Measurements from ENCODE around the gene UNC13A. TPM values are rescaled to one million over a fixed set of nuclear protein-coding genes. Genes with fewer than 3 reads are reported as not detected.
"Not testable (repeated sequence)": the region's sequence is repeated elsewhere in the genome, so short reads cannot be mapped to it uniquely, and the experiment has no call there.

The UNC13A gene
- total RNA-seq, 1 experiment from 2014 or later = 6.6 TPM

DNA sequence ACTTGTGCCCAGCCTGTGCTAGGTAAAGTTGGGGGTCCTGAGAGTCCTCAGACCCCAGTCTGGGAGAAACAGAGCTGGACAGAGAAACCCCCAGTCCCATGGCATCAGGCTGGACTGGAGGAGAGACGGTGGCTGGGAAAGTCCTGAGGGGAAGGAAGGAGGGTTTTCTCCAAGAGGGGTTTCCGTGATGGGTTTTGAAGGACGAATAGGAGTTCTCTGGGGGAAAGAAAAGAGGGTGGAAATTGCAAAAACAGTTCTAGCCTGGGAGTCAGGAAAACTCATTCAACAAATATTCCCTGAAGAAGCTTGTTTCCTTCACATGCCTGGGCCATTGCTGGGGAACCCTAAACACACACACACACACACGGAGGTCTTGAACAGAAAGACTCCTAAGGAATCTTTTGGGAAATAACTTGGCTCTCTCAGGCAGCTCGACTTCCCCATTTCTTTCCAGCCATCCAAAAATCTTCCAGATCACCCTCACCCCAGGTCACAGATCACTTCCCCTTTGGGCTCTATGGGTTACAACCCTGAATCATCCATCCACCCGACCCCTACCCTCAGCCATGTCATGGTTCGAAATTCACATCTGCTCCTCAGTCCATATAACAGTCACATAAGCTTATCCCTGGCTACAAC, 85.2 kb downstream of the UNC13A start:
- no peak for DNase-seq
- H3K27me3 ChIP-seq (ENCODE audit: control insufficient read depth, insufficient read depth, low read length) = no peaks in the 10 kb centered on the region
- no peaks in the 10 kb centered on the region for H3K36me3 ChIP-seq (replicated peaks; ENCODE audit: control insufficient read depth, insufficient read depth, low read length)
- H3K4me3 ChIP-seq (ENCODE audit: insufficient read depth, low read depth, low read length) = no peak overlapping the region

DNA sequence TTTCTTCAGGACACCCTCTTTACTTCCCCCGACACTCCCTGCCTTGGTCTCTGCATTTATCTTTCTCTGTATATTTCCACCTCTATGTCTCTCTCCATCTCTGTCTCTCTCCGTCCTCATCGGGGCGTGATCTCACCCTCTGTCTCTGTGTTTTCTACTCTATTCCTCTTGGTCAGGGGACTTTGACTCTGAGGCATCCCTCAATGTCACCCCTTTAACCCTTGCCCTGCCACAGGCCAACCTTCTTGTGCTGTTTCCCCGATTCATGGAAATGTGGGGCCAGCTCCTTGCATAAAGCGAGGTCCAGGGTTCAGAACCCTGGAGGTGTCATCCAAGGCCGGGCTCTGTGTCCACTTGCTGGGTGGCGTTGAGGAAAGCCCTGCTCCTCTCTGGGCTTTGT, 85.9 kb downstream of the UNC13A start:
- no peaks in the 10 kb centered on the region for H3K36me3 ChIP-seq (replicated peaks; ENCODE audit: control insufficient read depth, insufficient read depth, low read length)
- no peaks in the 10 kb centered on the region for H3K27me3 ChIP-seq (ENCODE audit: control insufficient read depth, insufficient read depth, low read length)
- DNase-seq = no peak
- no peak overlapping the region for H3K4me3 ChIP-seq (ENCODE audit: insufficient read depth, low read depth, low read length)

DNA sequence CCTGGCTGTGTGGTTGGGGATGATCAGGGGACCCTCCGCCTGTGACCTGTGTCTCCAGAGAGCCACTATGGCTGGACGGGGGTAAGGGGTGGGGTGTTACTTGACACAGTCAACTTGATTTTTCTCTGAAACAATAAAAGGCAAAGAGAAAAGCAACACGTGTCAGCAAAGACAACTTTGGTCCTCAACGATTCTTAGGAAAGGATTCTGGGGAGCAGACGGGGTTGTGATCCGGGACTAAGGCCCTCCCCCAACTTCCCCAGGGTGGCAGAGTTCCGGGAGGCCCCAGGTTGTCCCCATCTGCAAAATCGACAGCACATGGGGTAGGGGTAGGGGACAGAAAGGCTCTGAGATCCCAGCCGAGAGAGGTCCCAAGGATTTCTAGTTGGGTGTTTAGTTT, 86.5 kb downstream of the UNC13A start:
- no peak for DNase-seq

DNA sequence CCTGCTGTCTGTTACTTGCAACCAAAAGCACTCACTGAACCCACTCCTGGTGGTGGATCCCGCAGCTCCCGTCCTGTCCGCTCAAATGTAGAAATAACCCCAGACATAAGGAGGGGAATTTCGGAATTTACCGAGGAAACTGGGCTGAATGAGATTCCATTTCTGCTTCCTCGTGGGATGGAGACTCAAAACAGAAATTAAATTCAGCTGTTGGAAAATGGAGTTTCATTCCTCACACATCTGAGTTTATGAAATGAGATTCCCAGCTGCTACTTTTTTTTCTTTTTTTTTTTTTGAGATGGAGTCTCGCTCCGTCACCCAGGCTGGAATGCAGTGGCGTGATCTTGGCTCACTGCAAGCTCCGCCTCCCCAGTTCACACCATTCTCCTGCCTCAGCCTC, 88.4 kb downstream of the UNC13A start:
- no peak for DNase-seq
- Histone ChIP-seq H3K36me3 (replicated peaks; ENCODE audit: control insufficient read depth, insufficient read depth, low read length) (no peaks in the 10 kb centered on the region), H3K27me3 (ENCODE audit: control insufficient read depth, insufficient read depth, low read length) (no peaks in the 10 kb centered on the region), H3K4me3 (ENCODE audit: insufficient read depth, low read depth, low read length) (no peak overlapping the region)

More for the DNA sequence above, 86.5 kb downstream of the UNC13A start:
- Histone ChIP-seq H3K27me3 (ENCODE audit: control insufficient read depth, insufficient read depth, low read length) (no peaks in the 10 kb centered on the region), H3K4me3 (ENCODE audit: insufficient read depth, low read depth, low read length) (no peak overlapping the region), H3K36me3 (replicated peaks; ENCODE audit: control insufficient read depth, insufficient read depth, low read length) (no peaks in the 10 kb centered on the region)

DNA sequence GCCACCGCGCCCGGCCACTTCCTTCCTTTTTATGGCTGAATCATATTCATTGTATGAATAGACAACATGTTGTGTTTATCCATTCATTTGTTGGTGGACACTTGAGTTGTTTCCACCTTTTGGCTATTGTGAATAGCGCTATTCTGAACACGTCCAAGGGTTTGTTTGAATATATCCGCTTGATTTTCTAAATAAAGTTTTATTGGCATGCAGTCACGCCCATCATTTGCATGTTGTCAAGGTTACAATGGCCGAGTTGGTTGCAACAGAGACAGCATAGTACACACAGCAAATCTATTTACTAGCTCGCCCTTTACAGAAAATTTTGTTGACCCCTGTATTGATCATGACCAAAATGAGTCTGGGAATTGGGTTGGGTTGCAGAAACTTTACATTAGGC, 89.2 kb downstream of the UNC13A start:
- H3K4me3 ChIP-seq (ENCODE audit: insufficient read depth, low read depth, low read length) = no peak overlapping the region
- DNase-seq = no peak
- H3K36me3 ChIP-seq (replicated peaks; ENCODE audit: control insufficient read depth, insufficient read depth, low read length) = no peaks in the 10 kb centered on the region
- H3K27me3 ChIP-seq (ENCODE audit: control insufficient read depth, insufficient read depth, low read length) = no peaks in the 10 kb centered on the region

DNA sequence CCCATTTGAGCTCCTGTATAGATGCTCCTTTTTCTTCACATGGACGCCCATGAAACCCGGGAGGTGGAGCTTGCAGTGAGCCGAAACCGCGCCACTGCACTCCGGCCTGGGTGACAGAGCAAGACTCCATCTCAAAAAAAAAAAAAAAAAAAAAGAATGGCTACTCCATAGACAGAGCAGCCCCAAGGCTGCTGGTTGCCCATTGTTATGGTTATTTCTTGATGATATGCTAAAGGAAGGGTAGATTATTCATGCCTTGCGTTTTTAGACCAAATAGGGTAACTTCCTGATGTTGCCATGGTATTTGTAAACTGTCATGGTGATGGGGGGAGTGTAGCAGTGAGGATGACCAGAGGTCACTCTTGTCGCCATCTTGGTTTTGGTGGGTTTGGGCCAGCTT, 90.1 kb downstream of the UNC13A start:
- H3K4me3 ChIP-seq (ENCODE audit: insufficient read depth, low read depth, low read length); DNase-seq; H3K36me3 ChIP-seq (replicated peaks; ENCODE audit: control insufficient read depth, insufficient read depth, low read length); H3K27me3 ChIP-seq (ENCODE audit: control insufficient read depth, insufficient read depth, low read length): not testable (repeated sequence)

DNA sequence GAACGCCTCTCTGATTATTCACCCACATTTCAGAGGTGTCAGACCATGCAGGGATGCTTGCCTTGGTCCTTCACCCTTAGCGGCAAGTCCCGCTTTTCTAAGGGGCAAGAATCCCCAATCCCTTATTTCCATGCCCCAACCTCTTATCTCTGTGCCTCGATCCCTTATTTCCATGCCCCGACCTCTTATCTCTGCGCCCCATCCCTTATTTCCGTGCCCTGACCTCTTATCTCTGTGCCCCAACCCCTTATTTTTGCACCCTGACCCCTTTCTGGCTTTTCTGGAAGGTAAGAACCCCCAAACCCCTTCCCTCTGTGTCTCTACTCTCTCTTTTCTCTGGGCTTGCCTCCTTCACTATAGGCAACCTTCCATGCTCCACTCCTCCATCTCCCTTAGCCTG, 93.9 kb downstream of the UNC13A start:
- not testable (repeated sequence) for H3K4me3 ChIP-seq (ENCODE audit: insufficient read depth, low read depth, low read length); H3K27me3 ChIP-seq (ENCODE audit: control insufficient read depth, insufficient read depth, low read length); DNase-seq; H3K36me3 ChIP-seq (replicated peaks; ENCODE audit: control insufficient read depth, insufficient read depth, low read length)

DNA sequence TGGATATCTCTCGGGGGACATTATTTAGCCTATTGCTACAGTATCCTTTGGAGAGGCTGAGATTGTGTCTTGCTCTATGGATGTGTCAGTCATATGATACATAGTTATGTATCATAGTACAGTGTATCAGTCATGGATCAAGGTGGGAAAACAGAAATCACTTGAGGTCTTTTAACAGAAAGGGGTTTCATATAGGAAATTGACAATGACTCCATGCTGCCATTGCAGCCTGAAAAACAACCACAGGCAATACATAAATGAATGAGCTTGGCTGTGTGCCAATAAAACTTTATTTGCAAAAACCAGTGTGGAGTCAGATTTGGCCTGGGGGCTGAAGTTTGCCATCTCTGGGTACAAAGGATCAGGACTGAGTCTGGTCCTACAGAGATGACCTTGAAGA, 97.3 kb downstream of the UNC13A start:
- Histone ChIP-seq H3K4me3 (ENCODE audit: insufficient read depth, low read depth, low read length) (no peak overlapping the region), H3K27me3 (ENCODE audit: control insufficient read depth, insufficient read depth, low read length) (no peaks in the 10 kb centered on the region), H3K36me3 (replicated peaks; ENCODE audit: control insufficient read depth, insufficient read depth, low read length) (no peaks in the 10 kb centered on the region)
- no peak for DNase-seq

DNA sequence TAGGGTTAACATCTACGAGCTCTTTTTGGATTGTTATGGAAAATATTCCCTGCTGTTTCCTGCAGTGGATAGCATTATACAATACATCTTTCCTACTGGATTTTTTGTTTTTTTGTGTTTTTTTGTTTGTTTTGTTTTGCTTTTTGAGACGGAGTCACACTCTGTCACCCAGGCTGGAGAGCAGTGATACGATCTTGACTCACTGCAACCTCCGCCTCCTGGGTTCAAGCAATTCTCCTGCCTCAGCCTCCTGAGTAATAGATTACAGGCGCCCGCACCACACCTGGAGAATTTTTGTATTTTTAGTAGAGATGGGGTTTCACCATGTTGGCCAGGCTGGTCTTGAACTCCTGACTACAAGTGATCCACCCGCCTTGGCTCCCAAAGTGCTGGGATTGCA, 102.8 kb downstream of the UNC13A start:
- not testable (repeated sequence) for DNase-seq; H3K4me3 ChIP-seq (ENCODE audit: insufficient read depth, low read depth, low read length); H3K27me3 ChIP-seq (ENCODE audit: control insufficient read depth, insufficient read depth, low read length)
- H3K36me3 ChIP-seq (replicated peaks; ENCODE audit: control insufficient read depth, insufficient read depth, low read length) = peaks cover 14% of the 10 kb centered on the region

DNA sequence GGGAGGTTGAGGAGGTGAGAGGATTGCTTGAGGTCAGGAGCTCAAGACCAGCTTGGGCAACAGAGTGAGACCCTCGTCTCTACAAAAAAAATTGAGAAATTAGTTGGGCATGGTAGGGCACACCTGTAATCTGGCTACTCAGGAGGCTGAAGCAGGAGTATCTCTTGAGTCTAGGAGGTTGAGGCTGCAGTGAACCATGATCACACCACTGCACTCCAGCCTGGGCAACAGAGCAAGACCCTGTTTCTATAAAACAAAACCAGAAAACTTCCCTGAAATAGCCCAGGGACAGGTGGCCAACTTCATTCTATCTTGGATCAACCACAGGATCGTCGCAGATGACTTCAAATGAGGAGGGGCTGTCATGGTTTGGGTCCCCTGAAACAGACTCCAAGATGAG, 104.0 kb downstream of the UNC13A start:
- no peak overlapping the region for H3K4me3 ChIP-seq (ENCODE audit: insufficient read depth, low read depth, low read length)
- H3K27me3 ChIP-seq (ENCODE audit: control insufficient read depth, insufficient read depth, low read length) = no peaks in the 10 kb centered on the region
- DNase-seq = no peak
- H3K36me3 ChIP-seq (replicated peaks; ENCODE audit: control insufficient read depth, insufficient read depth, low read length) = peaks cover 14% of the 10 kb centered on the region

DNA sequence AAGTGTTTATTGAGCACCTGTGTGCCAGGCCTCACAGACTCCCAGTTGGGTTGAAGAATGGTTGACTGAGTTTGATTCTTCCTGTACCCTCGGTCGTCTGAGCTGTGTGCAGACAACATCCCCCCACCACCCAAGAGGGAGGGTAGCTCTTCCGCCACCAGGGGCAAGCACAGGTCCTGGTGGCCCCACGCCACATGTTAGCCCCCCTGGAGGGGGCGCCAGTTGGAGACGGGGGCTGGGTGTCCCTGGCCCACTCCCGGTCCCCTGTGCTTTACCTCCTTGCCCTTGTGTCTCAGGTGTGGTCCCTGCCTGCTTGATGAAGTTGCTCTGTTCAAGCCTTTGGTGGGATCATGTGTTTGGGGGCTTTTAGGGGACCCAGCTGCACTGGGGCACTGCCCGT, 105.5 kb downstream of the UNC13A start:
- DNase-seq = peak; percentile 59
- peaks cover 14% of the 10 kb centered on the region for H3K36me3 ChIP-seq (replicated peaks; ENCODE audit: control insufficient read depth, insufficient read depth, low read length)
- no peak overlapping the region for H3K4me3 ChIP-seq (ENCODE audit: insufficient read depth, low read depth, low read length)
- H3K27me3 ChIP-seq (ENCODE audit: control insufficient read depth, insufficient read depth, low read length) = no peaks in the 10 kb centered on the region

DNA sequence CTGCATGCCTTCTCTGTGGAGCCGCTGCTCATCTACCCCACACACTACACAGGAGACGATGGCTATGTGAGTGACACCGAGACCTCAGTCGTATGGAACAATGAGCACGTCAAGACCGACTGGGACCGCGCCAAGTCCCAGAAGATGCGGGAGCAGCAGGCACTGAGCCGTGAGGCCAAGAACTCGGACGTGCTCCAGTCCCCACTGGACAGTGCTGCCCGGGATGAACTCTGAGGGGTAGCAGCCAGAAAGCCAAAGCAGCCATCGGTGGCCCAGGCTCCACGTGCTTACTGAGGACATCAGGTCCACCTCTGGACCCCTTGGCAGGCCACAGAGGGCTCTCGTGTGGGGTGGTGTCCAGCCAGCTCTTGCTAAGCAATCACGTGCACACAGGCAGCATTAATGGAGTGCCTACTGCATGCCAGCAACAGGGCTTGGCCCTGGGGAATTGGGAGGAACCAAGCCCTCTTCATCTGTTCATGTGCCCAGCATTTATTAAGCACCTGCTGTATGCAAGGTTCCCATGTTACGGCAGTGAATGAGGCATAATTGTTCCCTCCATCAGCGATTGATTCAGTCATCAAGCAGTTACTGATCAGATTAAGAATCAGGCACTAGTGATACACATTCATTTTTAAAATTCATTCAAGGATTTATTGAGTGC, 106.8 kb downstream of the UNC13A start:
- Histone ChIP-seq H3K4me3 (ENCODE audit: insufficient read depth, low read depth, low read length) (no peak overlapping the region), H3K27me3 (ENCODE audit: control insufficient read depth, insufficient read depth, low read length) (no peaks in the 10 kb centered on the region), H3K36me3 (replicated peaks; ENCODE audit: control insufficient read depth, insufficient read depth, low read length) (peaks cover 14% of the 10 kb centered on the region)
- no peak for DNase-seq

DNA sequence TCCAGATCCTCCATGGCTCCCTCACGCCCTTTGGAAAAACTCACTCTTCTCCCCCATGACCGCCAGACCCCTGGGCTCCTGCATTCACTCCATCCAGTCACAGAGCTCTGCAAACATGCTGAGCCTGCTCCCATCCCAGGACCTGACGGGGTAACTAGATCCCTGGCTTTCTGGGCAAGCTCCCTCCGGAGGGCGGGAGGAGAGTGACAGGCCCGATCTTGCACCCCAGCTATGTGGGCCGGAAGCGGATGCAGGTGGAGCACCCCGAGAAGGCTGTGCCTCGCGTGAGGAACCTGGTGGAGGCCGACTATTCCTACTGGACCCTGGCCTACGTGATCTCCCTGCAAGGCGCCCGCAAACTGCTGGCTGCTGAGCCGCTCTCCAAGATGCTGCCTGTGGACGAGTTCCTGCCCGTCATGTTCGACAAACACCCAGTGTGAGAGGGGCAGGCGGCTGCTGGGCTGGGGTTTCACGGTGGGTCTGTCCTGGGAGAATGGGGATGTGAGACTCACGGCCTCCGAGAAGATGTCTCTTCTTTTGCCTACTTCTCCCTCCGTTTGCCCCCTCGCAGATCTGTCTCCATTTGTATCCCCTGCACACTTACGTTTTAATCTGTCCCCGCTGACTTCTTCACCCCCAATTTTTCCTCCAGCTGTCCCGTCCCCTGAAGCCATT, 107.5 kb downstream of the UNC13A start:
- H3K27me3 ChIP-seq (ENCODE audit: control insufficient read depth, insufficient read depth, low read length) = no peaks in the 10 kb centered on the region
- no peak overlapping the region for H3K4me3 ChIP-seq (ENCODE audit: insufficient read depth, low read depth, low read length)
- peak; percentile 73 for DNase-seq
- peaks cover 14% of the 10 kb centered on the region for H3K36me3 ChIP-seq (replicated peaks; ENCODE audit: control insufficient read depth, insufficient read depth, low read length)

DNA sequence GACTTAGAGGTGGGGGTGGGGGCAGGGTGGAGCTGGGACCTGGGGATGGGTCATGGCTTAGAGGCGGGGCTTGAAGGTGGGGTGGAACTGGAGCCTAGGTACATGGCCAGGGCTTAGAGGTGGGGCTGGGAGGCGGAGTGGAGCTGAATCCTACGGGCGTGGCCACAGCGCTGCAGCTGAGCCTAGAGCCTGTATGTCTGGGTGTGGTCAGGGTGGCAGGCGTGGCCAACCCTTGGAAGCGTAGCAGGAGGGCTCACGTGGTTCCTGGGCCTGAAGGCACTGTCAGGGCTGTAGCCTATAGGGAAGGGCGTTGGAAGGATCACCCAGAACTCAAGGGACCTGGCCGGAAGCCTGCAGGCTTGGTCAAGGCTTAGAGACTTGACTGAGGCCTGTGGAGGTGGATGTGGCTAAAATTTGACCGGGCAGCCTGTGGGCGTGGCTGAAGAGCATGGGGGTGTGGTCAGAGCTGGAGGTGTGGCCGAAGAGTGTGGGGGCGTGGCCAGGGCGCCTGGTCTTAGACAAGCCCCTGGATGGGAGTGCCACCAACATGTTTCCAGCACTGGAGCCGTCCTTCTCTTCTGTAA, 108.4 kb downstream of the UNC13A start:
- H3K4me3 ChIP-seq (ENCODE audit: insufficient read depth, low read depth, low read length) = peak overlapping the region; percentile 37
- H3K27me3 ChIP-seq (ENCODE audit: control insufficient read depth, insufficient read depth, low read length) = no peaks in the 10 kb centered on the region
- DNase-seq = peak; percentile 94
- H3K36me3 ChIP-seq (replicated peaks; ENCODE audit: control insufficient read depth, insufficient read depth, low read length) = peaks cover 14% of the 10 kb centered on the region
